ENCODE measurements around the gene LHFPL2. TPM values are rescaled to one million over a fixed set of nuclear protein-coding genes. Genes with fewer than 3 reads are reported as not detected.

The LHFPL2 gene
- total and polyA plus RNA-seq, 3 donors from 2014 or later: 24.8 to 48.6 (median 42.8) TPM

DNA sequence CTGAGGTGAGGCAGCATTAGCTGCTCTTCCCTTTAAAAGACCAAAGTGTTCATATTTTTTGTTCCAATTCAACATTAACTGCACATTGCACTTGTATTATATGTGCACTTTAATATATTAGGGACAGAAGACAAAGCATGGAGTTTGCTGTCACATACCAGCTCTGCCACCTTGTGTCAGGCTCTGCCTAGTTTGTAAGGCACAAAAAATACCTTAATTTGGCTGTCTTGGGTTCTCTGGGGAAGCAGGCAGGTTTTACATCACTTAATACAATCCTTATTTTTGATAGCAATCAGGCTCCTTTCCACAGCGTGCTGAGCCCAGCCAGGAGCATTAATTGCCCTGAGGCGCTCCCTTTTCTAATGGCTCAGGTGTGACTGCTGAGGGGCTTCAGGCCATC is 156.3 kb downstream of the LHFPL2 start:
- no peaks in the 10 kb centered on the region for H3K27me3 ChIP-seq
- WGBS, 2 donors: 92 to 100% methylated on average over 1 to 2 of the region's 2 CpGs
- H3K4me1 ChIP-seq: peaks cover 7% of the 10 kb centered on the region
- no peaks in the 10 kb centered on the region for H3K36me3 ChIP-seq (ENCODE audit: low read depth, missing control alignments)
- no peaks in the 10 kb centered on the region for H3K9me3 ChIP-seq
- intact Hi-C loops (cut with DNase I; ENCODE audit: low total_unique reads): no loop called here
- DNase-seq: no peak
- no peak overlapping the region for H3K27ac ChIP-seq
- TF ChIP-seq CTCF (IDR thresholded peaks at IDR 0.05): no peak
- no peak for TF ChIP-seq POLR2A (IDR thresholded peaks at IDR 0.05)
- no peak overlapping the region for H3K4me3 ChIP-seq

GRCh38 chr5:78490709-78491485 is 157.7 kb downstream of the LHFPL2 start:
- TF ChIP-seq POLR2A (IDR thresholded peaks at IDR 0.05) (no peak), CTCF (IDR thresholded peaks at IDR 0.05) (no peak)
- Histone ChIP-seq H3K36me3 (ENCODE audit: low read depth, missing control alignments) (no peaks in the 10 kb centered on the region), H3K9me3 (no peaks in the 10 kb centered on the region), H3K27ac (no peak overlapping the region), H3K27me3 (no peaks in the 10 kb centered on the region), H3K4me3 (no peak overlapping the region), H3K4me1 (no peaks in the 10 kb centered on the region)
- DNase-seq: no peak
- 90 to 91% methylated on average over 4 of the region's 4 CpGs for WGBS, 2 donors
- intact Hi-C loops (cut with DNase I; ENCODE audit: low total_unique reads): no loop called here

- H3K36me3 ChIP-seq (ENCODE audit: low read depth, missing control alignments): no peaks in the 10 kb centered on the region
- H3K27ac ChIP-seq: no peak overlapping the region
- H3K27me3 ChIP-seq: no peaks in the 10 kb centered on the region
- H3K4me3 ChIP-seq: no peak overlapping the region
- no peaks in the 10 kb centered on the region for H3K9me3 ChIP-seq
- DNase-seq: no peak
- intact Hi-C loops (cut with DNase I; ENCODE audit: low total_unique reads): no loop called here
- 75 to 76% methylated on average over 4 of the region's 4 CpGs for WGBS, 2 donors
- no peaks in the 10 kb centered on the region for H3K4me1 ChIP-seq
- TF ChIP-seq POLR2A (IDR thresholded peaks at IDR 0.05): no peak
- TF ChIP-seq CTCF (IDR thresholded peaks at IDR 0.05): no peak
Measured at GRCh38 chr5:78487846-78488245, 160.7 kb downstream of the LHFPL2 start.

GRCh38 chr5:78486218-78486617 is 162.4 kb downstream of the LHFPL2 start:
- 75 to 81% methylated on average over 2 of the region's 2 CpGs for WGBS, 2 donors
- Histone ChIP-seq H3K4me3 (no peak overlapping the region), H3K9me3 (no peaks in the 10 kb centered on the region), H3K36me3 (ENCODE audit: low read depth, missing control alignments) (no peaks in the 10 kb centered on the region), H3K27me3 (no peaks in the 10 kb centered on the region), H3K4me1 (no peaks in the 10 kb centered on the region), H3K27ac (no peak overlapping the region)
- no peak for DNase-seq
- intact Hi-C loops (cut with DNase I; ENCODE audit: low total_unique reads): no loop called here
- TF ChIP-seq POLR2A (IDR thresholded peaks at IDR 0.05) (no peak), CTCF (IDR thresholded peaks at IDR 0.05) (no peak)

All from testis (tissue), 3 donors.